ENCODE data around the gene MAP3K14.
A peak's percentile ranks its signal among the peaks of the same experiment; 100 is the strongest.
"Not testable (repeated sequence)": the region's sequence is repeated elsewhere in the genome, so short reads cannot be mapped to it uniquely, and the experiment has no call there.

The MAP3K14 gene

DNA sequence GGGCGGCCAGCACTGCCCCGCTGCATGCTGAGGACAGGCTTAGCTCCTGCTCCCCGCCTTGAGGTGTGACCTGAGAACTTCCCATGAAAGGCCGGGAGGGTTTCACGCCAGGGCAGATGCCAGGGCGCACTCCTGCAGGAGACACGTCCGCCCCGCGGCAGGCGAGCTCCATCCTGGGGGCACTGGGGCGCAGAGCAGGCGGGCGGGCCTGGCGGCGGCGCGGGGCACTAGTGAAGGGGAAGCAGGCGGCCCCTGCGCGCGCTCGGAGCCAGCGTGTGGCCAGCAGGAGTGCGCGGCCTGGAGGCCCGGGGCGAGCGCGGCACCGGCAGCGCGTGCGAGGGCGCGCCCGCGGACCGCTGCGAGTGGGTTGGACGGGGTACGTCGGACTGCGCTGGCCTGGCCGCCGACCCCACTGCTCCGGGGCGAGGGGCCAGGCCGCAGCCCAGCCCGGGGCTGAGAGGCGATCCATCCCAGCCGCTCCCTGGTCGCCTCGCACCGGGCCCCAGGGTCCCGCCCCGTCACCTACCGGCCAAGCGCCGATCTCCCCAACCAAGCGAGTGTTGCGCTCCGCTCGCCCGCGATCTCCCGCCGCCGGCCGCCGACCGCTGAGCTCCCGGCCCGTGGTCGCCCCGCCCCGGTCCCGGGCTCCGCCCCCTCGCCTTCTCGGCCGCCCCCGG, at the start of gene MAP3K14:
Gene MAP3K14, minus strand, starts transcription at position 587 of the 677 bp plus-strand sequence. CDS start 26,275 bp downstream, outside the sequence.
- DNase-seq, result peak; percentile 73

- no peak for DNase-seq
Observed at GRCh38 chr17:45366049-45366448, 49.2 kb upstream of the MAP3K14 start.

DNA sequence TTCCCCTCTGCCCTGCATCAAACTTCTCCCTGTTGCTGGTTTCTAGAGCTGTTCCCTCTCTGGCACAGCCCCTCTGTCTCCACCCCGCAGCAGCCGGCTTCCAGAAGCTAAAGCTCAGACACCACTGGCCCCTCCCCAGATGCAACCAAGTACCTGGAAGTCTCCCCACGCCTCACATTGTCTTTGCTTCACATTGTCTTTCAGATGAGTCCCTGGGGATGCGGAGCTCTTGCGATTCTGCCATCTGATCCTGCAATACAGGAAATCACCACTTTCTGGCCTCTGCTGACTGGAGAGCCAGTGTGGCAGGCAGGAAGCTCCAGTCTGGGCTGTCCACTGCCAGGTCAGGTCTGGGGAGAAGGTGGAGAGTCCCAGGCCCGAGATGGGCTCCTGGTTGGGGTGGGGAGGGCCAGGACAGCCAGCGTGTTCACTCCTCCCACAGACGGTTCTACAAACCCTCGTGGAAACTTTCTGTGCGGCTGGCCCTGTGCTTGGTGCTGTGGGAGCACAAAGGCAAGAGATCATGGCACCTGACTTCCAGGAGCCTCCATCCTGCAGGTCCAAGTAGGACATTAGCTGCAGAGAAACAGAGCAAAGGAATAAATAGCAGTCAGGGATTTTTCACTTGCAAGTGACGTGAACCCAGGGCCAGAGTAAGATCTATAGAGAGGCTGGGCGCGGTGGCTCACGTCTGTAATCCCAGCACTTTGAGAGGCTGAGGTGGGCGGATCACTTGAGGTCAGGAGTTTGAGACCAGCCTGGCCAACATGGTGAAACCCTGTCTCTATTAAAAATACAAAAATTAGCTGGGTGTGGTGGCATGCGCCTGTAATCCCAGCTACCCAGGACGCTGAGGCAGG, 47.9 kb upstream of the MAP3K14 start:
- DNase-seq, result peak; percentile 40

GRCh38 chr17:45363498-45363897, 46.7 kb upstream of the MAP3K14 start:
- no peak for DNase-seq

DNA sequence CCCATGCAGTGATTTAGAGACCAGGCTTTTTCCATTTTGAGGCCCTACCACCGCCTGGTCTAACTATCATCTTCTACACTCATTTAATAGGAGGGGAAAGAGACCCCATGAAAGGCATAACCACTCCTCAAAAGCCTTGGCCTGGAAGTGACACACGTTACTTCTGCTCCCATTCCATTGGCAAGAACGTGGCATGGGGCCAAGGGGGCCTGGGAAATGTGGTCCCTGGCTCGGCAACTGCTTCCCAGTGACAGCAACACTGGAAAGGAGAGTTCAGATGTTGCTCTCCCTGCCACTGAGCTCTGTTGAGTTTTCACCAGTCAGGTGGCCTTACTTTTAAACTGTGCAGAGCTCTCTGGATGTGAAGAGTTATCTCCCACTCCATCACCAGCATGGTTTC, 45.2 kb upstream of the MAP3K14 start:
- no peak for DNase-seq

- no peak for DNase-seq
Observed at GRCh38 chr17:45361451-45361850, 44.6 kb upstream of the MAP3K14 start.

DNA sequence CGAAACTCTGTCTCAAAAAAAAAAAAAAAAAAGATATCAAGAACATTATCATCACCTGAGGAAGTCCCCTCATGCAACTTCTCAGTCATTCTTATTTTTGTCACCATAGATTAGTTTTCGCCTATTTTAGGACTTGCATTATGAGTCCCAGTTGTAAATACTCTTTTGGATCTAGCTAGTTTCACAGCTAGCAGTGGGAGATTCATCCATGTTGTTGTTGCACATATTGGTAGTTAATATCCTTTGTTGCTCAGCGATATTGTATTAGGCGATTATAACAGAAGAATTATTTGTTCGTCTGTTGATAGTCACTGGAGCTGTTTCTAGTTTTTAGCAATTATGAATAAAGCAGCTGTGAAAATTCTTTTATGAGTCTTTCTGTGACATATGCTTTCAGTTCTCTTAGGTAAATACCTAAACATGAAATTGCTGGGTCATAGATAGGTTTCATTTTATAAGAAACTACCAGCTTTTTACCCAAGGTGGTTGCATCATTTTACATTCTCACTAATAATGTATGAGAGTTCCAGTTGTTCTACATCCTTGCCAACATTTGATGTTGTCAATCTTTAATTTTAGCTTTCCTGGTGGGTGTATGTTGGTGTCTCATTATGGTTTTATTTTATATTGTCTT, 40.7 kb upstream of the MAP3K14 start:
- peak; percentile 45 for DNase-seq

- no peak for DNase-seq
Observed at GRCh38 chr17:45355087-45355486, 38.3 kb upstream of the MAP3K14 start.

GRCh38 chr17:45353043-45353442, 36.2 kb upstream of the MAP3K14 start:
- peak; percentile 96 for DNase-seq

DNA sequence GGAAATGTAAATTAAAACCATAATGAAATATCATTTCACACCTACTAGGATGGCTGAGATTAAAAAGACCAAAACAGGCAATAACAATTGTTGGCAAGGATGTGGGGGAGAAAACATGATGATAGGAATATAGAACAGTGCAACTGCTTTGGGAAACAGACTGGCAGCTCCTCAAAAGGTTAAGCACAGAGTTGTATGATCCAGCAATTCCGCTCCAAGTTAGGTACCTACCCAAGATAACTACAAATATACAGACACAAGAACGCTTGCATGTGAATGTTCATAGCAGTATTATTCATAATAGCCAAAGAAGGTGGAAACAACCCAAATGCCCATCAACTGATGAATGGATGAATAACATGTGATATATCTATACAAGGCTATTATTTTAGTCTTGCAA, 35.0 kb upstream of the MAP3K14 start:
- no peak for DNase-seq

DNA sequence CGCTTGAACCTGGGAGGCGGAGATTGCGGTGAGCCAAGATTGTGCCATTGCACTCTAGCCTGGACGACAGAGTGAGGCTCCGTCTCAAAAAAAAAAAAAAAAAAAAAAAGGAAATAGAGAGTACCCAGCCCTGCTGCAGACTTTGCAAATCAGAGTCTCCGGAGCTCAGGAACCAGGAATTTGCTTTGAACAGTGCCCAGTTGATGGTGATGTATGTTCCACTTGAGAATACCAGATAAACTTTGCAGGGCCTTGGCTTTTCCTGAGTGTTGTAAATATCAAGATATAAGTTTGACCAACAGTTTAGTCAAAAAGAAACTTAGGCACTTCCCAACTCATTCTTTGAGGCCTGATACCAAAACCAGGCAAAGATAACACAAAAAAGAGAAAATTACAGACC, 30.6 kb upstream of the MAP3K14 start:
- DNase-seq, result peak; percentile 38

- DNase-seq, result no peak
Observed at GRCh38 chr17:45346216-45347015, 29.6 kb upstream of the MAP3K14 start.

DNA sequence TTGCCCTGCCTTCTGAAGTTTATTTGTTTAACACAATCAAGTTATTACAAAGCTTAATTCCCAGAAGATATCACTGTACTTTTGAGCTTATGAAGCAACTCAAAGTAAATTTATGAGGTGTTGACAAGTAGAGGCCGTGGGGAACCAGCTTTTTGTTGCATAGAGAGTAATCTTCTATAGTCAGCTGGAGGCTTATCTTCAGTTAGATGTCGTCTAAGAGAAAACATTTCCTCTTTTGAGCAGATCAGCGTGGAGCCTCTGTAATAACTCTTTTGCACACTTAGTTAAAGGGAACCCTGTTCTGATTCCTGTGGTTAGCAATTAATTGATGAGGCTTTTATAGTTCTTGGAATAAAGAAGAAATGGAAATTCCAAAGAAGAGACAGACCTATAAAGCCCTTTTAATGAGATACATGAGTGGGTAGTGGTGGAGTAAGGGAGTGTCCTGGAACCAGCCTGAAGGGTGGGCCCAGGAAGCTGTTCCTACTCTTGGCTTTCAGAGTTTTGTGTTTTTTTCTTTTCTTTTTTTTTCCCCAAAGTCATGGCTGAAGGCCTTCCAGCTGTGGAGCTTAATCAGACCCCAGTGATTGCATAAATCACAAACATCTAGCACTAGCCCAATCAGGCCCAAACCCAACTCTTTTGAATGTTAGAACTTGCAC, 28.9 kb upstream of the MAP3K14 start:
- peak; percentile 24 for DNase-seq

DNA sequence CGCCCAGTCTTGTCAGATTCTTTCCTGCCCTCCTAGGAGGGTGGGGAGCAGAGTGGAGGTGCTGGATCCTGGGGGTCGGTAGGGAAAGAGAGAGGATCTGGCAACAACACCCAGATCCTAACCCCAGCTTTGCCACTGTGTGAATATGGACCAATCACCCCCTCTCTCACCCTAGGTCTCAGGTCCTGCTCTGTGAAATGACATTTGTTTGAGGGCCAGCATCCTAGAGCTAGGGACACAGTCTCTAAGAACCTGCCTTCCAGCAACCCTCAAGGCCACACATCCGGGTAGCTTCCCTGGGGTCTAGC, 28.4 kb upstream of the MAP3K14 start:
- DNase-seq, result no peak

GRCh38 chr17:45343967-45344664, 27.3 kb upstream of the MAP3K14 start:
- DNase-seq, result not testable (repeated sequence)

GRCh38 chr17:45342871-45343526, 26.2 kb upstream of the MAP3K14 start:
- no peak for DNase-seq

DNA sequence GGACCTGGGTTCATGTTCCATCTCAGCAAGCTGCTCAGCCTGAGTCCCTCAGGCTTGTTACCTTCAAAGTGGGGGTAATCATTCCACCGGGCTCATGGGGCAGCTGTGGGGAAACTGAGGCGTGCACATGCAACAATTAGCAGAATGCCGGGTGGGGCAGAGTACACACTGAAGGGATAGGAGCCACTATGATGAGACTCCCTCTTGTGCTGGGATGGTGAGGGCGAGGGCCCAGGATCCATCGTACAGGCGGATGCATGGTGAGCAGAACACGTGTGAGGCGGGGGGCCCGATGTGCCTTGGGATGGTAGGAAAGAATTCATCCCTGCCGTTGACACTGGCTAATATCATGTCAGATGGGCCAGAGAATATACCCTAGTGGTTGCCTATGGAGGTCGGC, 25.5 kb upstream of the MAP3K14 start:
- DNase-seq, result no peak

DNA sequence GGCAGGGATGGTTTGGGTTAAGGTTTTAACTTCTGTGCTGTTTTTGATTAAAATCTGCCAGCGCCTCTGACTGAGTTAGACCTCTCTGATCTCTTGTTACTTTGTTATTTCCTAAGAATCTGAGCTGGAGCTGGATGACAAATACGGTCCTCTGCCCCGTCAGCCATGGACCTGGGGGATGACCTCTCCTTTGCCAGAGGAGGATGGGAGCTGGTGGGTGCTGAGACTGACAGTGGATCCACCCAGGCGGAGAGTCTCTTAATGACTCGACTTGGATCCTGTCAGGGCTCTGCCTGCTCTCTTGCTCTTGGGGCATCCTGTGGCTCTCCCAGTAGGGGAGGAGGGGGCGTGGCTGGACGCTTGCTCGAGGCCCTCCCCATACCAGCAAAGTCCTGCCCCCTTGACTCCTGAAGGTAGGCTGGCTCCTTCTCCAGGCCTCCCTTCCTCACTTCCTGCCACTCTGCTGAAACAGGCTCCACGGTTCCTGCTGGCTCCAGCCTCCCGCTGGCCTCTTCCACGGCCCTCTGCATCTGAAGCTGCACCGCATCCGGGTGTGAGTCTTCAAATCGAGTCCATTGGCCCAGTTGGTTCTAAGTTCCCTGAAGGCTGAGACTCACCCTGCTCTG, 24.8 kb upstream of the MAP3K14 start:
- no peak for DNase-seq

DNA sequence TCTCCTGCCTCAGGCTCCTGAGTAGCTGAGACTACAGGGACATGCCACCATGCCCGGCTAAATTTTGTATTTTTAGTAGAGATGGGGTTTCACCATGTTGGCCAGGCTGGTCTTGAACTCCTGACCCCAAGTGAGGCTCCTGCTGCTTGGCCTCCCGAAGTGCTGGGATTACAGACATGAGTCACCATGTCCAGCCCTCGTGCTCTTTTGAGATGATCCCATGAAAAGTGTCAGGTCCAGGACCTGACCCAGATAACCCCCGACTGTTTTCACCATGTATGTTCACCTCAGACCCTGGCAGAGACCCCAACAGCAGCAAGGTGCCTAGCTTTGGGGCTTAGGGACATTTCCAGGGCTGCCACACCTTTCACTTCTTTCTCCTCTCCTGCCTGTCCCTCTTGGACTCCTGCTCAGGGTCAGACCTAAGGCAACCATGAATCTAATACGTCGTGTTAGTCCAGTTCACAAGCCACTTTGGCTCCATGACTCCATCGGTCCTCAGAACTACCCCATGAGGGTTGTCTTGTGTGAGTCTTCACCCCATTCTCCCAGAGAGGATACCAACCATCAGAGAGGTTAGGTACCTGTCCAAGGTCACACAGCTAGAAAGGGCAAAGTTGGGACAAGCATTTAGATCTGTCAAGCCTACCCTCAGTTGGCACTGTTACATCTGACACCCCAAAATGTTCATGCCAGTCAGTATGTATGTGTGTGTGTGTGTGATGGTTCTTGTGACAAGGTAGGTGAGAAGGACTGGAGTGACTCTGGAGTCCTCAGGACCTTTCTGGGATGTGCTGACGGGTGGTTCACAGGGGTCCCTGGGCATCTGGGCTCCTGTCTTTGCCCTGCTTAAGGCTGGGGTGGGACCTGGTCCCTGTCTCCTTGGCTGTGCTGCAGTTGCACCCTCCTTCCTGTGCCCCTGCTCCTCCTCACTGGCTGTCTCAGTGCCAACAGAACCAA, 23.1 kb upstream of the MAP3K14 start:
- no peak for DNase-seq
